Stimulated activated CD4-positive, alpha-beta T cell treated with anti-CD3 and anti-CD28 coated beads, Interleukin-12 subunit alpha, Interleukin-12 subunit beta, amount 100 ng/mL, for 48 hours (primary cell): Measurements from ENCODE around the gene ZNF195.
"Not testable (repeated sequence)": the region's sequence is repeated elsewhere in the genome, so short reads cannot be mapped to it uniquely, and the experiment has no call there.

Experiments
- DNase-seq, 3 donors: peaks; one replicate each; pipeline ENCODE4 v3.0.0-alpha.2; 2020; ENCODE audit warnings: low read depth in 2 of 3, low spot score in 1 of 3

ZNF195 gene

DNA sequence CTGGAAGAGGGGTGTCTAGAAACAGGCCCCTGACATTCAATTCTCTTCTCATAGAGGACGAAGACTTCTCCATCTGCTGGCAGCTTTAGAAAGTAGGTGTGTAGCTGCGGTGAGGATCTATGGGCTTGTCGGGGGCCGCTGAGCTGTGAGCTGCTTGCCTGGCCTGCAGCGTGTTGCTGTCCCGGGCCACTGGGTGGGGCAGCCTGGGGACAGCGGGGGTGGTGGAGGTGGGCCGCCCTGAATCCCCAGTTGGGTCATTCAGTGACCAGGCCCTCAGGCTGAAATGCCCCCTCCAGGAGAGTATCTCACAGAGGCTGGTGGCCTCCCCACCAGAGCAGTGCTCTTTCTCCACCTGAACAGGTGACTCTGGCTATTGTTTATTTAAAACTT is 23.9 kb upstream of the ZNF195 start:
- not testable (repeated sequence) for DNase-seq

DNA sequence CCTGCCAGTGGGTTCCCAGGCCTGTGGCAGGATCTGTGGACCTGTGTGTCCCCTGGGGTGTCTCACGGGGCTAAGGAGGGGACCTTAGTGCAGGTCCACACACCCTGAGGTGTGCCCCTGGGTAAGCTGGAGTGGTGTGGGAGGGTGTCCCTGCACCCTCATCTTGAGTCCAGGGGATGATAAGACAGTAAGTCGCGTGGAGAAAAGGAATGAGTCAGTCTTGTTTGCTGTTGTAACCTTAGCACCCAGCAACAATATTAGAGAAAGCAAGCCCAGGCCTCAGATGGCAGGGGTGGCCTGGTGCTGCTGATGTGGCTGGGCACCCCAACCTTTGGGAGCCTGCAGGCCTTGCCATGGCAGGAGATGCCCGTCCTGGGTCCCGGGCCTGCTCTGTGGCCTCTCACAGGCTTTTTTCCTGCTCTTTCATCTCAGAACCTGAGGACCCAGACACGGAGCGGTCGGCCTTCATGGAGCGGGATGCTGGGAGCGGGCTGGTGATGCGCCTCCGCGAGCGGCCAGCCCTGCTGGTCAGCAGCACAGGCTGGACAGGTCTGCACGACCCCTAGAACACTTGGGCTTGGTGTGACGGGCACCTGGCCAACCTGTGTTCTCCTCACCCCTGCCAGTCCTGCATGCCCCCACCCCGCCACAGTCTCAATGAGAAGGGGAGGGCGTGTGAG is 23.4 kb upstream of the ZNF195 start:
- not testable (repeated sequence) for DNase-seq

DNA sequence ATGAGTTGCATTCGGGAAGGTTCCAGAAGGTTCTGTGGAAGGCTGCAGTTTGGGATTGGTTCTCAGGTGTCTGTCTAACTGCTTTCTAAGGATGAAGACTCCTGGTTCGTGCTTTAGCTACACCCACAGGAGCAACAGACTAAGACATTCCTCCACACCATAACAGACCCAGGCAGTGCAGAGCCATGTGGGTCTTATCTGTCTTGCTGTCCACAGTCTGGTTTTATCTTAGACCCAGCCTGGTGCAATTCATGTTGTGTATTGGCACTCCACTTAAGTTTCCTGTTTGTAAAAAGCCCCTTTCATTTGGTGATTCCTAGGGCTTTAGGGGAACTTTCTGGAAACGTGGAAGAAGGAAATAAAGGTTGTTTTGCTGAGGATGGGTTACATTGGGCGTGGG is 22.1 kb upstream of the ZNF195 start:
- DNase-seq: not testable (repeated sequence)

- not testable (repeated sequence) for DNase-seq
Measured at GRCh38 chr11:3398509-3398908, 19.6 kb upstream of the ZNF195 start.

- not testable (repeated sequence) for DNase-seq
Measured at GRCh38 chr11:3398106-3398505, 19.2 kb upstream of the ZNF195 start.

DNA sequence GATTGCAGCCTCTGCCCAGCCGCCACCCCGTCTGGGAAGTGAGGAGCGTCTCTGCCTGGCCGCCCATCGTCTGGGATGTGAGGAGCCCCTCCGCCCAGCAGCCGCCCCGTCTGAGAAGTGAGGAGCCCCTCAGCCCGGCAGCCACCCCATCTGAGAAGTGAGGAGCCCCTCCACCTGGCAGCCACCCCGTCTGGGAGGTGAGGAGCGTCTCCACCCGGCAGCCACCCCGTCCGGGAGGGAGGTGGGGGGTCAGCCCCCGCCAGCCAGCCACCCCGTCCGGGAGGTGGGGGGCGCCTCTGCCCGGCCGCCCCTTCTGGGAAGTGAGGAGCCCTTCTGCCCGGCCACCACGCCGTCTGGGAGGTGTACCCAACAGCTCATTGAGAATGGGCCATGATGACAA is 18.3 kb upstream of the ZNF195 start:
- DNase-seq: not testable (repeated sequence)

DNA sequence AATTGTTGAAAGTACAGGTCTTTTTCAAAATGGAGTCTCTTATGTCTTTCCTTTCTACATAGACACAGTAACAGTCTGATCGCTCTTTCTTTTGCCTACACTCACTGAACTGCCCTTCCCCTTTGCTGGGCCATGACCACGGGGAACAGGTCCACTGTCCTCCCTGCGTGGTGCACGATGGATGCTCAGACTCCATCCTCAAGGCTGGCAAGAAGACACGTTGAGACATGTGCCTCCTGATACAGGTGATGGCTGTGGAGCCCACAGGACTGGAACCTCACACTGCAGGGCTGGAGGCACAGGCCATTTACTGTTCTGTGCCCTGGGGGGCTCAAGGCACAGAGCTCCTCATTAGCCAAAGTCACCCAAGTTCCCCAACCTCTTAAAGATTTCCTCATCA is 16.5 kb upstream of the ZNF195 start:
- not testable (repeated sequence) for DNase-seq

DNA sequence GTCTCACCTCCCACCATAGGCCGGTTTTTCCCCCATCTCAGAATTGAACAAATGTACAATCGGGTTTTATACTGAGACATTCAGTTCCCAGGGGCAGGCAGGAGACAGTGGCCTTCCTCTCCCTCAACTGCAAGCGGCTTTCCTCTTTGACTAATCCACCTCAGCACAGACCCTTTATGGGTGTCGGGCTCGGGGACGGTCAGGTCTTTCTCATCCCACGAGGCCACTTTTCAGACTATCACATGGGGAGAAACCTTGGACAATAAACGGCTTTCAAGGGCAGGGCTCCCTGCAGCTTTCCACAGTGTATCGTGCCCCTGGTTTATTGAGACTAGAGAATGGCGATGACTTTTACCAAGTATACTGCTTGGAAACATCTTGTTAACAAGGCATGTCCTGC is 16.0 kb upstream of the ZNF195 start:
- DNase-seq: not testable (repeated sequence)

- not testable (repeated sequence) for DNase-seq
Measured at GRCh38 chr11:3393450-3393849, 14.5 kb upstream of the ZNF195 start.

GRCh38 chr11:3382613-3383285 is 3.8 kb upstream of the ZNF195 start:
- DNase-seq: no peak

GRCh38 chr11:3381794-3382193 is 2.8 kb upstream of the ZNF195 start:
- DNase-seq: no peak

DNA sequence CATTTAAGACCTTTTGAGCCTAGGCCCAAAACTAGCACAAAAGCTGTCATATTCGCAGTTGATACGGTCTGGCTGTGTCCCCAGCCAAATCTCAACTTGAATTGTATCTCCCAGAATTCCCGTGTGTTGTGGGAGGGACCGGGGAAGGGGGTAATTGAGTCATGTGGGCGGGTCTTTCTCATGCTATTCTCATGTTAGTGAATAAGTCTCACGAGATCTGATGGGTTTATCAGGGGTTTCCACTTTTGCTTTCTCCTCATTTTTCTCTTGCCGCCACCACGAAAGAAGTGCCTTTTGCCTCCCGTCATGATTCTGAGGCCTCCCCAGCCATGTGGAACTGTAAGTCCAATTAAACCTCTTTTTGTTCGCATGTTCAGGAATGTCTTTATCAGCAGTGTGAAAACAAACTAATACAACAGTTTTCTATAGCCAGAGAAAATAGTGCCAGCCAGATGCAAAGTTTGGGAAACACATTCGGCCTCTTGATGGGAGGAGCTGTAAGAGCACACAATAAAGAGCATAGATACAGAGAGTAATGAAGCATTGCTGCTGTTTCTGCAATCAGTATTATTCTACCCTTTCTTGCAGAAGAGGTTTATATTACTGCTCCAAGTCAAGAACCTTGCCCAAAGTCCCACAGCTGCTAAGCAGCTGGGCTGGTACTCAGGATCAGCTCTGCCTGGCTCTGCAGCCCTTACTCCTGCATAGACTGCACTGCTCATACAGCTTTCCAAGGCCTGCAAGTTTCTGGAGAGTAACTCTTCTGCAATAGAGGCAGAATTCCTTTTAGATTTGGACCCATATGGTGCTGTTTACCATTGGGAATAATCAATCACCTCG is 2.0 kb upstream of the ZNF195 start:
- no peak for DNase-seq

GRCh38 chr11:3375552-3375951 is 3.4 kb downstream of the ZNF195 start:
- no peak for DNase-seq

- no peak for DNase-seq
Measured at GRCh38 chr11:3370311-3370870, 8.6 kb downstream of the ZNF195 start.

GRCh38 chr11:3369366-3369765 is 9.6 kb downstream of the ZNF195 start:
- no peak for DNase-seq

GRCh38 chr11:3368199-3368598 is 10.7 kb downstream of the ZNF195 start:
- DNase-seq: no peak

GRCh38 chr11:3367221-3367620 is 11.7 kb downstream of the ZNF195 start:
- DNase-seq: no peak

DNA sequence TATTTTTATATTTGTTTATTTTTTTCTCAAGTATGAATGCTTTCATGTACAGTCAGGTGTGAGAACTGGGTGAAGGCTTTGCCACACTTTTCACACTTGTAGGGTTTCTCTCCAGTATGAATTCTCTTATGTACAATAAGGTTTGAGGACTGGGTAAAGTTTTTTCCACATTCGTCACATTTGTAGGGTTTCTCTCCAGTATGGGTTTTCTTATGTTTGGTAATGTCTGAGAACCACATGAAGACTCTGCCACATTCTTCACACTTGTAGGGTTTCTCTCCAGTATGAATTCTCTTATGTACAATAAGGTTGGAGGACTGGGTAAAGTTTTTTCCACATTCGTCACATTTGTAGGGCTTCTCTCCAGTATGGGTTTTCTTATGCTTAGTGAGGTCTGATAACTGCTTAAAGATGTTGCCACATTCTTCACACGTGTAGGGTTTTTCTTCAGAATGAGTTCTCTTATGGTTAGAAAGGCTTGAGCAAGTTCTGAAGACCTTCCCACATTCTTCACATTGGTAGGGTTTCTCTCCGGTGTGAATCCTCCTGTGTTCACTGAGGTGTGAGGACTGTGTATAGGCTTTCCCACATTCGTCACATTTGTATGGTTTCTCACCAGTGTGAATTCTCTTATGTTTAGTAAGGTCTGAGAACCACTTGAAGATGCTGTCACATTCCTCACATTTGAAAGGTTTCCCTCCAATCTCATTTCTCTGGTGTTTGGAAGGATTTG is 19.7 kb downstream of the ZNF195 start:
- no peak for DNase-seq

GRCh38 chr11:3357994-3358676 is 20.8 kb downstream of the ZNF195 start:
- DNase-seq: no peak

GRCh38 chr11:3357302-3357701 is 21.6 kb downstream of the ZNF195 start:
- DNase-seq: no peak
